GM12865 (cell line): ENCODE measurements around the gene CAB39.

Experiments
- DNase-seq: peaks from one replicate; pipeline ENCODE4 v3.0.0; 2010; ENCODE audit warnings: low read depth
- H3K4me3 ChIP-seq: 2 replicates; pipeline ENCODE4 v1.5.1; 2011; ENCODE audit warnings: mild to moderate bottlenecking, low read depth, low read length, control low read depth
- TF ChIP-seq, protein P1 (sequence below): IDR thresholded peaks from 2 replicates; pipeline ENCODE4 v1.5.1; 2011; ENCODE audit warnings: low read length, control low read depth, low read depth, inconsistent platforms; ENCODE audit not compliant: insufficient read depth; ENCODE audit errors: missing control alignments

Gene CAB39

GRCh38 chr2:230759481-230760167 is 47.0 kb downstream of the CAB39 start:
- no peak for DNase-seq
- H3K4me3 ChIP-seq, result no peak overlapping the region
- TF ChIP-seq, protein P1, sequence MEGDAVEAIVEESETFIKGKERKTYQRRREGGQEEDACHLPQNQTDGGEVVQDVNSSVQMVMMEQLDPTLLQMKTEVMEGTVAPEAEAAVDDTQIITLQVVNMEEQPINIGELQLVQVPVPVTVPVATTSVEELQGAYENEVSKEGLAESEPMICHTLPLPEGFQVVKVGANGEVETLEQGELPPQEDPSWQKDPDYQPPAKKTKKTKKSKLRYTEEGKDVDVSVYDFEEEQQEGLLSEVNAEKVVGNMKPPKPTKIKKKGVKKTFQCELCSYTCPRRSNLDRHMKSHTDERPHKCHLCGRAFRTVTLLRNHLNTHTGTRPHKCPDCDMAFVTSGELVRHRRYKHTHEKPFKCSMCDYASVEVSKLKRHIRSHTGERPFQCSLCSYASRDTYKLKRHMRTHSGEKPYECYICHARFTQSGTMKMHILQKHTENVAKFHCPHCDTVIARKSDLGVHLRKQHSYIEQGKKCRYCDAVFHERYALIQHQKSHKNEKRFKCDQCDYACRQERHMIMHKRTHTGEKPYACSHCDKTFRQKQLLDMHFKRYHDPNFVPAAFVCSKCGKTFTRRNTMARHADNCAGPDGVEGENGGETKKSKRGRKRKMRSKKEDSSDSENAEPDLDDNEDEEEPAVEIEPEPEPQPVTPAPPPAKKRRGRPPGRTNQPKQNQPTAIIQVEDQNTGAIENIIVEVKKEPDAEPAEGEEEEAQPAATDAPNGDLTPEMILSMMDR, result no peak

DNA sequence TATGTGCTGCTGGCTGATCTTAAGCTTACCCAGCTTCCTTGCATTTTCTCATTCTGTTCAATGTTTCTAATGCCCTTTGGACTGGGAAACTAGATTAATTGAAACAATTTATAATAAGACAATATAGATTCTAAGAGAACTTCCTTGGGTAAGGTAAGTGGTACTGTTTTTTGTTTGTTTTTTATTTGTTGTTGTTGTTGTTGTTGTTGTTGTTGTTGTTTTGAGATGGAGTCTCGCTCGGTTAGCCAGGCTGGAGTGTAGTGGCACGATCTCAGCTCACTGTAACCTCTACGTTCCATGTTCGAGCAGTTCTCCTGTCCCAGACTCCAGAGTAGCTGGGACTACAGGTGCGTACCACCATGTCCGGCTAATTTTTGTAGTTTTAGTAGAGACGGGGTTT is 49.1 kb downstream of the CAB39 start:
- H3K4me3 ChIP-seq, result no peak overlapping the region
- TF ChIP-seq, protein P1, result no peak
- no peak for DNase-seq

DNA sequence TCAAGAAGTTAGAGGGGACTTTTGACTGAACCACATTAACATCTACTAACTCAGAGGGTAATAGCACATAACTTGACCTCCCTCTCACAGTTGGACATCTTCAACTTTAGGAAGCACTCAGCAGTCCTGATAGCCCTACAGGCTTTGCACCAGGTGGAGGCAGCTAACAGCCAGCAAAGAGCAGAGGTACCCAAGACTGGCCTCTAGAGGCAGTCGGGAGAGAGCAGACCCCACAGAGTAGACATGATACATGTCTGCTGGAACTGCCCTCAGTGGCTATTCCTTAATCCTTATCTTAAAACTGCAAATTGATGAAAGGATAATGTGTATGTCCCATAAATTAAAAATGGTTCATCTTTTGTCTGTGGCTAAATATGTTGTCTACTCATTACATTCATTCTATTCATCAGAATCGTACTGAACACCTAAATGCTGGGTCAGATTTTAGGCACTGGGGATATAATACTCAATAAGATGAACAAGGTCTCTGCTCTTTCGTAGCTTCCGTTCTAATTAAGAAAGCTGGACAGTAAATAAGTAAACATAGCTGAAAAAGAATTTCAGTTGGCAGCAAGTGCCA is 49.8 kb downstream of the CAB39 start:
- peak; percentile 60 for DNase-seq
- H3K4me3 ChIP-seq, result no peak overlapping the region
- TF ChIP-seq, protein P1, result peak; percentile 60

DNA sequence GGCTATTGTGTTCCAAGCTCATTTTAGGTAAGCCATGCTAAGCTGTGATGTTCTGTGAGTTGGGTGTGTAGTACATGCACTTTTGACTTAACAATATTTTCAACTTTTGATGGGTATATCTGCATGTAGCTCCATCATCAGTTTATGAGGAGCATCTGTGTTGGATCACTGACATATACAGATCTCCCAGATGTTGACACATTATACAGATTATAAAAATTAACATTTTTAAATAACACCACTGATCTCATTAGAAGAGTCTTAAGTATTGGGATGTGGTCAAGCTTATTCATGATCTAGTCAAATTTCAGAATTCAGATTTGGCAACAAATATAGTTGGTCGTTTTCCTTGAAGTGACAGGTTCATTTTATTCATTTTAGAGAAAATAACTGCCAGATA is 51.7 kb downstream of the CAB39 start:
- DNase-seq, result no peak
- no peak overlapping the region for H3K4me3 ChIP-seq
- TF ChIP-seq, protein P1, result no peak

DNA sequence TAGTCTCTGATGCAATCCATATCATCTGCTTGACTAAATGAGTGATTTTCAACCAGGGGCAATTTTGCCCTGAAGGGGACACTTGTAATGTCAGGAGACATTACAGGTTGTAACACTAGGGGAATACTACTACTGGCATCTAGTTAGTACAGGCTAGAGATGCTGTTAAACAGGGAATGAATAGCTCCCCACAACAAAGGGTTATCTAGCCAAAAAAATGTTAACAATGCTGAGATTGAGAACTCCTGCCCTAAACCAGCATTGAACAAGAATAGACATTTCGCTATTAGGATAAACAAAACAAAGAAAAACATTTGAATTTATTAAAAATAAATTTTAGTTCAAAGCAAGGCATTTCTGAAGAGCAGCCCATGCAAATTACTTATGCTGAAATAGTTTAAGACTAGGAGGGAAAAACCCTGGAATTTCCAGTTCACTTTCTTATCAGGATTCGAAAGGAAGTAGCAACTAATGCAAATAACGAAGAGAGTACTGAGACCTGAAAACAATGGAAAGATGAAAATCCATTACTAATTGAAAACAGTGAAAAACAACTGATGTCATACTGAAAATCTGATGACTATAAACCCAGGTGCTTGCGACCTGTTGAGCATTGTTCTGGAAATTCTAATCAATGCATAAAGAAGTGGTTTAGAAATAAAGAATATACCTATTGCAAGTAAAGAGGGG is 53.1 kb downstream of the CAB39 start:
- TF ChIP-seq, protein P1, result no peak
- H3K4me3 ChIP-seq, result no peak overlapping the region
- DNase-seq, result no peak

- no peak overlapping the region for H3K4me3 ChIP-seq
- TF ChIP-seq, protein P1, result no peak
- no peak for DNase-seq
These were observed 55.3 kb downstream of the CAB39 start for GRCh38 chr2:230767862-230768388.

GRCh38 chr2:230770804-230771203 is 58.2 kb downstream of the CAB39 start:
- DNase-seq, result no peak
- H3K4me3 ChIP-seq, result no peak overlapping the region
- TF ChIP-seq, protein P1, result no peak
